ENCODE data around the gene TMIGD1.

Gene TMIGD1

GRCh38 chr17:30369995-30370394 lies 36.1 kb upstream of the TMIGD1 start:
- TF ChIP-seq, protein P1, sequence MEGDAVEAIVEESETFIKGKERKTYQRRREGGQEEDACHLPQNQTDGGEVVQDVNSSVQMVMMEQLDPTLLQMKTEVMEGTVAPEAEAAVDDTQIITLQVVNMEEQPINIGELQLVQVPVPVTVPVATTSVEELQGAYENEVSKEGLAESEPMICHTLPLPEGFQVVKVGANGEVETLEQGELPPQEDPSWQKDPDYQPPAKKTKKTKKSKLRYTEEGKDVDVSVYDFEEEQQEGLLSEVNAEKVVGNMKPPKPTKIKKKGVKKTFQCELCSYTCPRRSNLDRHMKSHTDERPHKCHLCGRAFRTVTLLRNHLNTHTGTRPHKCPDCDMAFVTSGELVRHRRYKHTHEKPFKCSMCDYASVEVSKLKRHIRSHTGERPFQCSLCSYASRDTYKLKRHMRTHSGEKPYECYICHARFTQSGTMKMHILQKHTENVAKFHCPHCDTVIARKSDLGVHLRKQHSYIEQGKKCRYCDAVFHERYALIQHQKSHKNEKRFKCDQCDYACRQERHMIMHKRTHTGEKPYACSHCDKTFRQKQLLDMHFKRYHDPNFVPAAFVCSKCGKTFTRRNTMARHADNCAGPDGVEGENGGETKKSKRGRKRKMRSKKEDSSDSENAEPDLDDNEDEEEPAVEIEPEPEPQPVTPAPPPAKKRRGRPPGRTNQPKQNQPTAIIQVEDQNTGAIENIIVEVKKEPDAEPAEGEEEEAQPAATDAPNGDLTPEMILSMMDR (IDR thresholded peaks at IDR 0.05; ENCODE audit: control extremely low read depth, extremely low read depth, low read depth, missing control alignments) = no peak
- ChIA-PET POLR2A (no interaction called here), CTCF (no interaction called here)
- DNase-seq (ENCODE audit: extremely low spot score) = no peak

DNA sequence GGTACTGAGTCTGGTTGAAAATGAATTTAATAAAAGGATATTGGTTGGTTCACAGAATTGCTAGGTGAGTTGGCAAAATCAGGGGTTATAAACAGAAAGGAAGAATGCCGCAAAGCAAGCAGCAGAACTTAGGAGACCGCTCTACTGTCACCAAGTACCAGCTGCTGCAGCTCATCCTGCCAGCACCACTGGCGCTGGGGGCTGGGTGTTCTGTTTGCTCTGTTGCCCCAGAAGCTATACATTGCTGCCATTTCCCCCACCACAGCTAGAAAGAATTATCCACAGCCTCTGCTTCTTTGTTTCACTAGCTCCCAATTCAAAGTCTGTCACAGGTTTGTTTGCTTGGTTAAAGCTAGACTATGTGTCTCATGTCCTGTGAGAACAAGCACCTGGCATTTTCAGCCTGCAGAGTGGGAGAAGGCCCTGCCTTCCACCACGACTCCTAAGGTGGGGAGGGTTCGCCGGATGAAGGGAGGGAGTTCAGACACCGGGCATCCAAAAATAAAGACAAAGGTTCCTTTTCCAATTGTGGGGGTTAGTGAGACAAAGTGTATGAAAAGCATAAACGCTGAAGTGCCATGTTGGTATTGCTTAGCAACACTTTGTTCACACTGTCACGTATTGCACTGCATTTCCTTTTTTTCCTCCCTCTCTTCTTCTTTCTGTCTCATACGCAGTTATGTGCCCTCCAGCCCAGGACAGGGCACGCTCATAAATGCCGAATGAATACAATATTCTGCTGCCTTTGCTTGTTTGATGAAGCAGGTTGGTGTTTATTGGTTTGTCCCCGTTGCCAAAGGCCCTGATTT lies 35.3 kb upstream of the TMIGD1 start:
- TF ChIP-seq, protein P1 (IDR thresholded peaks at IDR 0.05; ENCODE audit: control extremely low read depth, extremely low read depth, low read depth, missing control alignments) = no peak
- POLR2A ChIA-PET = no interaction called here
- CTCF ChIA-PET = interaction anchor here (1.0 kb wide), 1 partner anchor 13 kb away, joined by 3 read pairs; no protein-coding TSS in a partner anchor
- no peak for DNase-seq (ENCODE audit: extremely low spot score)

DNA sequence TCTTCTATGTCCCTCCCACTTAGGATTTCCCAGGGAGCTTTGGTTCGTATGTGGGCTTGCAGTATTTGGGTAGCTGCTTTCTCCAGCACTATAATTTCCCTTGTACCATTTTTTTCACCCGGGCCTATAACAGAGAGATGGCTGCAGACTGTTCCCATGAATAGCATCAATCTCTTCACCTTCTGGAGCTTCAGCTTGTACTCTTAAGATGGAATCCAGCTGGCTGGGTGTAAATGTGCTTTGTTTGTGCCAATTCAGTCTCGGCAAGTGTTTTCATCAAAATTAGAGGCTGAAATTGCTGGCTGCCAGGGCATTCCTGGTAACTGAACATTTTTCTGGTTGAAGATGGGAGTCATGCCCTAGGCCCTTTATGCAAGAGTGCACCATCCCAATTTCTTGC lies 32.7 kb upstream of the TMIGD1 start:
- ChIA-PET POLR2A (no interaction called here), CTCF (interaction anchor here (0.8 to 1.2 kb wide), 2 partner anchors 12 to 25 kb away, joined by 3 to 5 read pairs; no protein-coding TSS in a partner anchor)
- TF ChIP-seq, protein P1 (IDR thresholded peaks at IDR 0.05; ENCODE audit: control extremely low read depth, extremely low read depth, low read depth, missing control alignments) = no peak
- no peak for DNase-seq (ENCODE audit: extremely low spot score)

DNA sequence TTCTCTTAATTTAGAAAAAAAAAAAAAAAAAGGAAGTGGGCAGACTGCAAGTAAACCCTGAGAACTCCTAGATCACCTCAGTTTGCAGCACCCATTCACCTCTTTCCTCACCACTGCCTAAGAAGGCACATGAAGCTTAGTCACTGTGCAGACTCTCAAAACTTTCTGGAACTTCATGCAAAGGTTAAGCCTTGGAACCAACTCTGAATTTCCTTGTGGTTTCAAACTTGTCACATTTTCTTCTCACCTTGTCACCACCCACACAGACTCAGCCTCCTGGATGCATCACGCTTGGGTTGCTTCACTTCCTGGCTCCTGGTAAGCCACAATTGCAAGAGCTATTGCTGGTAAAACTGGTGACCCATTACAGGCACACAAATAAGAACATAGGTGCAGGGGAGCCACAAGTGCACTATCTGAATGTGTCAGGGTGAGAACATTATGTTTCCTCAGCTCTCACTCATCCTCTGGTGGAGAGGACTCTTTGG lies 29.9 kb upstream of the TMIGD1 start:
- CTCF ChIA-PET = interaction anchor here (1.1 to 4.0 kb wide), 5 partner anchors 8 to 27 kb away, joined by 3 to 30 read pairs (median 4); no protein-coding TSS in a partner anchor
- POLR2A ChIA-PET = interaction anchor here (0.7 kb wide), 1 partner anchor 16 kb away, joined by 6 read pairs; no protein-coding TSS in a partner anchor
- TF ChIP-seq, protein P1 (IDR thresholded peaks at IDR 0.05; ENCODE audit: control extremely low read depth, extremely low read depth, low read depth, missing control alignments) = no peak
- peak; percentile 71 for DNase-seq (ENCODE audit: extremely low spot score)

- POLR2A ChIA-PET = no interaction called here
- DNase-seq (ENCODE audit: extremely low spot score) = no peak
- TF ChIP-seq, protein P1 (IDR thresholded peaks at IDR 0.05; ENCODE audit: control extremely low read depth, extremely low read depth, low read depth, missing control alignments) = no peak
- CTCF ChIA-PET = interaction anchor here (0.9 to 4.0 kb wide), 4 partner anchors 9 to 21 kb away, joined by 3 to 30 read pairs (median 4); no protein-coding TSS in a partner anchor
Observed at GRCh38 chr17:30361766-30362279, 28.0 kb upstream of the TMIGD1 start.

- TF ChIP-seq, protein P1 (IDR thresholded peaks at IDR 0.05; ENCODE audit: control extremely low read depth, extremely low read depth, low read depth, missing control alignments) = no peak
- no peak for DNase-seq (ENCODE audit: extremely low spot score)
- ChIA-PET POLR2A (no interaction called here), CTCF (interaction anchor here (4.0 kb wide), 1 partner anchor 19 kb away, joined by 30 read pairs; no protein-coding TSS in a partner anchor)
Observed at GRCh38 chr17:30360086-30360808, 26.4 kb upstream of the TMIGD1 start.
